Subcutaneous abdominal adipose tissue (tissue), 5 donors: ENCODE results near the gene NKIRAS2.
A peak's percentile ranks its signal among the peaks of the same experiment; 100 is the strongest.
"Not testable (repeated sequence)": the region's sequence is repeated elsewhere in the genome, so short reads cannot be mapped to it uniquely, and the experiment has no call there.

ENCODE experiments used
- H3K27ac ChIP-seq: one replicate; pipeline ENCODE4 v1.7.0; 2013; ENCODE audit warnings: low read depth, mild to moderate bottlenecking, inconsistent platforms, low read length, moderate library complexity
- H3K27me3 ChIP-seq, 5 donors: one replicate each; pipeline ENCODE4 v1.7.0; 2013; ENCODE audit warnings: low read length in 5 of 5, inconsistent platforms in 1 of 5; ENCODE audit not compliant: control insufficient read depth in 5 of 5, insufficient read depth in 4 of 5
- H3K36me3 ChIP-seq, 5 donors: one replicate each; pipeline ENCODE4 v1.7.0; 2013; ENCODE audit warnings: low read length in 5 of 5; ENCODE audit not compliant: control insufficient read depth in 5 of 5, insufficient read depth in 5 of 5
- H3K4me1 ChIP-seq, 5 donors: one replicate each; pipeline ENCODE4 v1.7.0; 2013; ENCODE audit warnings: low read length in 5 of 5, mild to moderate bottlenecking in 3 of 5, moderate library complexity in 1 of 5; ENCODE audit not compliant: control insufficient read depth in 5 of 5, insufficient read depth in 5 of 5
- H3K4me3 ChIP-seq, 5 donors: one replicate each; pipeline ENCODE4 v1.7.0; 2013; ENCODE audit warnings: low read length in 5 of 5, low read depth in 1 of 5
- H3K9ac ChIP-seq, 5 donors: one replicate each; pipeline ENCODE4 v1.7.0; 2013; ENCODE audit warnings: low read length in 5 of 5, mild to moderate bottlenecking in 4 of 5, moderate library complexity in 3 of 5
- H3K9me3 ChIP-seq, 5 donors: one replicate each; pipeline ENCODE4 v1.7.0; 2013; ENCODE audit warnings: low read length in 5 of 5; ENCODE audit not compliant: control insufficient read depth in 5 of 5
- donor health status: healthy.
- donor health status: healthy.
- donor health status: healthy.
- donor health status: healthy.
- donor health status: healthy.

The NKIRAS2 gene

GRCh38 chr17:41992576-41992975, 27.3 kb upstream of the NKIRAS2 start:
- Histone ChIP-seq H3K4me3 (no peak overlapping the region), H3K36me3 (peaks cover 29 to 91% (median 83%) of the 10 kb centered on the region in 5 donors), H3K4me1 (peaks cover 0 to 33% (median 26%) of the 10 kb centered on the region in 5 donors), H3K9me3 (no peaks in the 10 kb centered on the region), H3K27me3 (no peaks in the 10 kb centered on the region), H3K27ac (no peak overlapping the region), H3K9ac (no peak overlapping the region)

GRCh38 chr17:41996855-41997164, 23.1 kb upstream of the NKIRAS2 start:
- Histone ChIP-seq H3K36me3 (peaks cover 23 to 83% (median 62%) of the 10 kb centered on the region in 5 donors), H3K9me3 (no peaks in the 10 kb centered on the region), H3K4me3 (no peak overlapping the region), H3K4me1 (peaks cover 0 to 26% (median 19%) of the 10 kb centered on the region in 5 donors), H3K9ac (no peak overlapping the region), H3K27ac (no peak overlapping the region), H3K27me3 (no peaks in the 10 kb centered on the region)

DNA sequence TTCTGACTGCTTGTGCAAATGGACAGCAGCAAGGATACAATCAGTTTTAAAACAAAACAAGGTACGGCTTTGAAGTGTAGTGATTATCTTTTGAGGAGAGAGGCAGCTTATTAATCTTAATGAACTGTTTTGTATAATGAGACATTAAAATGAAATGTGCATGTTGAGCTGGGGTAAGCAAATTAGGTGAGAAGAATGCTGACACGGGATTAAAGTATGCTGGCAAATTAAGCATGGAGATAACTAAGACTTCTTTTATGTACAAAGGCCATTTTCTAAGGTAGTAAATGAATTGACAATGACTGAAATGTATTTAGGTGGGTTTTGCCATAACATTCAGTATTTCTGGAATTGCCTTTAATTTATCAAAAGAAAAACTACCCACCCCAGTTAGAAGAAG, 21.4 kb upstream of the NKIRAS2 start:
- Histone ChIP-seq H3K27me3 (no peaks in the 10 kb centered on the region), H3K27ac (no peak overlapping the region), H3K36me3 (peaks cover 34 to 74% (median 60%) of the 10 kb centered on the region in 5 donors), H3K4me3 (no peak overlapping the region), H3K9ac (no peak overlapping the region), H3K4me1 (peaks cover 0 to 18% (median 15%) of the 10 kb centered on the region in 5 donors), H3K9me3 (no peaks in the 10 kb centered on the region)

DNA sequence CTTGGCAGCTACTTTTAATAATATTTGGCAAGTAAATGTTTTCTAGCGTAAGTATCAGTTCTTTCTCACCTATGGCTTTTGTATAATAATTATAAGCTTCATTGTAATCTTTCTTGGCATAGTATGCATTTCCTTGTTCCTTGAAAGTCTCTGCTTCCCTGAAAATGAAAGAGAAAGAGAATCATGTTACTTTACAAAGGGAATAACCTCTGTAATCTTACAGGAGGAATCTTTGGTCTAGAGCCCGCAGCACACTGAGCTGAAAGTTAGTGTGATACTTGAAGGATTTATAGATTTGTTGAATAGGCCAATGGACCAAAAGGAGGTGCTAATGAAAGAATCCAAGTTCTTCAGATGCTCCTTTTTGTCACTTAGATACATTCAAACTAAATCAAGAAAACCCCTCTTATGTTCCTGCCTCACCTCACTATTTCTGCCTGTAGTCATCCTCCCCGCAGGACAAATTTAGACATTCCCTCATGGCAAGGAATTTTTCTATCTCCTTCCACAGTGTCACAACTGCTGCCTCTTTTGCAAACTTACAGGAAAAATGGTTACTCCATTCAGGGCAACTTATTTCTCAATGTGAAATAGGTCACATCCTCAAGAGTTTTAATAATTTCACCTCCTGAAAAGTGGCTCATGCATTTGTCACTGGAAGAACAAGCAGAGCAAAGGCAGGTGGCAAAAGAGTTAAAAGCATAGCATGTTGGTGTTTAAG, 19.3 kb upstream of the NKIRAS2 start:
- Histone ChIP-seq H3K27me3 (no peaks in the 10 kb centered on the region), H3K4me3 (no peak overlapping the region), H3K4me1 (peaks cover 0 to 17% (median 16%) of the 10 kb centered on the region in 5 donors), H3K36me3 (peaks cover 22 to 58% (median 49%) of the 10 kb centered on the region in 5 donors), H3K27ac (peak overlapping the region; percentile 56), H3K9ac (peak overlapping the region in 1 of 5 donors; percentile 42), H3K9me3 (no peaks in the 10 kb centered on the region)

DNA sequence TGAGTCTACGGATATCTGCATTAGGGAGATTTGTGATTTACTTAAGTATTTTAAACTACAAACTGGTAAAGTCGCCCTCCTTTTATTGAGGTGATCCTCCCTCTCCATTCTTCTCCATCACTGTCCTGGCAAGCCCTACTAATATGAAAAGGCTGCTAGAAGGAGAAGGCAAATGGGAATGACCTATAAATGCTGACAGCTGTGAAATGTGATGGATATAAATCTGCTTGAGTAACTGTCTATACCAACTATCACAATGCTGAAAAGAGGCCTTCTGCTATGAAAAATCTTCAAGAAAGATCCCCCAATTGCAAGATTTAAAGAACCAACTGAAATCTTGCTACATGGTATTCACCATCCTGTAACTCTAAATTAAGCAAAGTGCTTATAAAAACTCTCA, 18.2 kb upstream of the NKIRAS2 start:
- Histone ChIP-seq H3K9me3 (no peaks in the 10 kb centered on the region), H3K27me3 (no peaks in the 10 kb centered on the region), H3K27ac (peak overlapping the region; percentile 56), H3K9ac (no peak overlapping the region), H3K4me1 (peaks cover 0 to 19% (median 16%) of the 10 kb centered on the region in 5 donors), H3K4me3 (no peak overlapping the region), H3K36me3 (peaks cover 21 to 47% (median 37%) of the 10 kb centered on the region in 5 donors)

DNA sequence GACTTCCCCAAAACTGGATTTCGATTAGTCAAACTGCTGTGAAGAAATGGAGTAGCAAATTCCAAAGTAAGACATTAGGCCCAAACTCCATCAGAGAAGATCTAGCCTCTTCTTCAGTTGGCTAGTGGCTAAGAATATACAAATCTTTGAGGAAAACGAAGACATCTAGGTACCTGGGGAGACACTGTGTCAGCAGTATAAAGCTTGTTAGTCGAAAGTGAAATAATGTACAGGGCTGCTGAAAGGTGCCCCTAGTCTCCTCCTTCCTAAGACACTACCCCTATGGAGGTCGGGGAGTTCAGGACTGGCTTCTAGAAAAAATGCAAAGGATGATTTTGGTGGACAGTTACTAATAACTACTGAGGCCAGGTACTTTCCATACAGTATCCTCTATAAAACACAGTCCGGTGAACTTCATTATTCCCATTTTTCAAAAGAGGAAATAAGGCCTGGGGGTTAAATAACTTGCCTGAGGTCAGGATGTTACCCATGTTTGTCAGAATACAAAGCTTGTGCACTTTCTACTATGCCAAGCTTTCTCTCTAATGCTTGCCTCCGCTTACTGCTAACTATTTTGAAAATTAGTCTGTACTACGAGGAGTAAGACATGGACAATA, 17.6 kb upstream of the NKIRAS2 start:
- H3K27me3 ChIP-seq: no peaks in the 10 kb centered on the region
- H3K27ac ChIP-seq: peak overlapping the region; percentile 56
- H3K9me3 ChIP-seq: no peaks in the 10 kb centered on the region
- H3K9ac ChIP-seq: no peak overlapping the region
- H3K4me3 ChIP-seq: no peak overlapping the region
- peaks cover 0 to 24% (median 22%) of the 10 kb centered on the region in 5 donors for H3K4me1 ChIP-seq
- H3K36me3 ChIP-seq: peaks cover 18 to 41% (median 32%) of the 10 kb centered on the region in 5 donors

GRCh38 chr17:42002792-42003301, 17.0 kb upstream of the NKIRAS2 start:
- Histone ChIP-seq H3K36me3 (peaks cover 18 to 36% (median 26%) of the 10 kb centered on the region in 5 donors), H3K4me1 (peaks cover 0 to 27% (median 25%) of the 10 kb centered on the region in 5 donors), H3K9me3 (no peaks in the 10 kb centered on the region), H3K4me3 (no peak overlapping the region), H3K27me3 (no peaks in the 10 kb centered on the region), H3K9ac (peak overlapping the region in 1 of 5 donors; percentile 45), H3K27ac (no peak overlapping the region)

GRCh38 chr17:42005166-42005565, 14.7 kb upstream of the NKIRAS2 start:
- H3K4me3 ChIP-seq: no peak overlapping the region
- peaks cover 10 to 18% (median 17%) of the 10 kb centered on the region in 5 donors for H3K36me3 ChIP-seq
- H3K27me3 ChIP-seq: no peaks in the 10 kb centered on the region
- no peak overlapping the region for H3K27ac ChIP-seq
- no peak overlapping the region for H3K9ac ChIP-seq
- H3K9me3 ChIP-seq: no peaks in the 10 kb centered on the region
- peaks cover 0 to 41% (median 40%) of the 10 kb centered on the region in 5 donors for H3K4me1 ChIP-seq

DNA sequence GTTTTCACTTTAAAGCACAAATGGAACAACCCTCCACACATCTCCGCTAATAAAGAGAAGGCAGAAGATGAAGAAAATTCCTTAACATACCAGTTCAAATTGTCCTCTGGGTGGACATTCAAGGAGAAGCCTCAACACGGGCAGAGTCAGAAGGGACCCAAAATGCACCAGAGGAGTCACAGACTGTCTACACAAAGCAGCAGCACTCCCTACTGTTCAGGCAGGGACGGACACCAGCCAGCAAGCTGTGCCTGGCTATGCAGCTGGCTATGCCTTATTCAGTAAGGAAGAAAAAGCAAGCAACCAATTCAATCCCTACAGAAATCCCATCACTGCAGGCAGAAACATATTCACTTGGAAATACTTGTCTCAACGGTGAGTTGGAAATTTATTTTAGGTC, 10.7 kb upstream of the NKIRAS2 start:
- Histone ChIP-seq H3K4me3 (no peak overlapping the region), H3K9me3 (no peaks in the 10 kb centered on the region), H3K27me3 (no peaks in the 10 kb centered on the region), H3K4me1 (peaks cover 0 to 65% (median 63%) of the 10 kb centered on the region in 5 donors), H3K36me3 (no peaks in the 10 kb centered on the region), H3K9ac (no peak overlapping the region), H3K27ac (peak overlapping the region; percentile 13)

DNA sequence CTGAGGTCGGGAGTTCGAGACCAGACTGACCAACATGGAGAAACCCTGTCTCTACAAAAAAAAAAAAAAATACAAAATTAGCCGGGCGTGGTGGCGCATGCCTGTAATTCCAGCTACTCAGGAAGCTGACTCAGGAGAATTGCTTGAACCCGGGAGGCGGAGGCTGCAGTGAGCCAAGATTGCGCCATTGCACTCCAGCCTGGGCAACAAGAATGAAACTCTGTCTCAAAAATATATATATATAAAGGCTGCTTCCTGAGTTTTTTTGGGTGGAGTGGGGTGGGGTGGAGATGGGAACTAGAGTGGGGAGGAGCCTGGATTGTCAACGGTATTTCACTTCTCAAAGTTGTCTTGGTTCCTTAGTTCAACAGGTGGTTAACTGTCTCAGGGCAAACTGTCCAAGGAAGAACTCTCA, 9.6 kb upstream of the NKIRAS2 start:
- H3K36me3 ChIP-seq, H3K9me3 ChIP-seq, H3K27me3 ChIP-seq, H3K4me3 ChIP-seq: not testable (repeated sequence)
- Histone ChIP-seq H3K27ac (peak overlapping the region; percentile 73), H3K9ac (peak overlapping the region in 1 of 5 donors; percentile 32), H3K4me1 (peaks cover 0 to 63% (median 59%) of the 10 kb centered on the region in 5 donors)
